BE2C (cell line): ENCODE data around the gene PEAK1.

Source experiments
- DNase-seq: peaks from one replicate; pipeline ENCODE4 v3.0.0-alpha.2; 2020
- H3K27me3 ChIP-seq: fragments of 250-450 bp; sonication (Bioruptor Pico); 2 replicates; pipeline ENCODE4 v1.5.1; 2020; ENCODE audit warnings: mild to moderate bottlenecking
- H3K36me3 ChIP-seq: fragments of 250-450 bp; sonication (Bioruptor Pico); 2 replicates; pipeline ENCODE4 v1.5.1; 2020; ENCODE audit warnings: mild to moderate bottlenecking
- H3K4me1 ChIP-seq: fragments of 250-450 bp; sonication (Bioruptor Pico); 2 replicates; pipeline ENCODE4 v1.5.1; 2020
- H3K4me3 ChIP-seq: 2 replicates; pipeline ENCODE4 v1.5.1; 2011; ENCODE audit warnings: low read depth, low read length
- H3K9me3 ChIP-seq: fragments of 250-450 bp; sonication (Bioruptor Pico); 2 replicates; pipeline ENCODE4 v1.5.1; 2020
- TF ChIP-seq, protein P1 (sequence below): IDR thresholded peaks from 2 replicates; pipeline ENCODE4 v1.5.1; 2012; ENCODE audit warnings: mild to moderate bottlenecking, low read depth, low read length

PEAK1 gene

DNA sequence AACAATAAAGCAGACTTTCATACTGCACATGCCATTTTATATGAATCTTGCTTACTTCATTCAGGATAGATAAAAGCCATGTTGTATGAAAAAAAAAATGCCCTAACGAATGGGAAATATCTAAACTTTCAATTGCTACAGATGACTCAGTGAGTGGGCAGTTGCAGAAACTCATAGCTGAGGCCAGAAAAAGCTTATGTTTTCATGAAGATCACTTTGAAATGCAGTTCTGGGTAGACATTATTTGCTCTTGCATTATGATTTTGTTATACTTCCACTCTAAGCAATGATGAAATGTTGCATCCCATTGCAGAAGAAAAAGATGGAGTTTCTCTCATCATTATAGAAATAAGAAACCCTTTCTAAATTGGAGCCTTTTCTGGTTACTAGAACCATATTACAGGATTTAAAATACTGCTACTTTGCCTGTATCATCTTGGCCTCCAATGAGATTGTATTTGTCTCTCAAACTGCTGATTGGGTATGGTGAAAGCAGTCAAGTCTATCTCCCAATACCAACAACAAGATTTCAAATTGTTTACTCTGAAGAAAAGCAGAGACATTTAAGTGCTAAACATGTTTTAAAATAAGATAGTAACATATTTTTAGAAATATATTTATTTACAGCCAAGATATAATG lies 17.0 kb downstream of the PEAK1 start:
- no peaks in the 10 kb centered on the region for H3K36me3 ChIP-seq
- H3K4me1 ChIP-seq, result no peaks in the 10 kb centered on the region; the same call in 1 of the 2 replicates
- H3K4me3 ChIP-seq, result no peak overlapping the region
- TF ChIP-seq, protein P1, sequence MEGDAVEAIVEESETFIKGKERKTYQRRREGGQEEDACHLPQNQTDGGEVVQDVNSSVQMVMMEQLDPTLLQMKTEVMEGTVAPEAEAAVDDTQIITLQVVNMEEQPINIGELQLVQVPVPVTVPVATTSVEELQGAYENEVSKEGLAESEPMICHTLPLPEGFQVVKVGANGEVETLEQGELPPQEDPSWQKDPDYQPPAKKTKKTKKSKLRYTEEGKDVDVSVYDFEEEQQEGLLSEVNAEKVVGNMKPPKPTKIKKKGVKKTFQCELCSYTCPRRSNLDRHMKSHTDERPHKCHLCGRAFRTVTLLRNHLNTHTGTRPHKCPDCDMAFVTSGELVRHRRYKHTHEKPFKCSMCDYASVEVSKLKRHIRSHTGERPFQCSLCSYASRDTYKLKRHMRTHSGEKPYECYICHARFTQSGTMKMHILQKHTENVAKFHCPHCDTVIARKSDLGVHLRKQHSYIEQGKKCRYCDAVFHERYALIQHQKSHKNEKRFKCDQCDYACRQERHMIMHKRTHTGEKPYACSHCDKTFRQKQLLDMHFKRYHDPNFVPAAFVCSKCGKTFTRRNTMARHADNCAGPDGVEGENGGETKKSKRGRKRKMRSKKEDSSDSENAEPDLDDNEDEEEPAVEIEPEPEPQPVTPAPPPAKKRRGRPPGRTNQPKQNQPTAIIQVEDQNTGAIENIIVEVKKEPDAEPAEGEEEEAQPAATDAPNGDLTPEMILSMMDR, result no peak
- H3K27me3 ChIP-seq, result no peaks in the 10 kb centered on the region
- DNase-seq, result no peak
- no peaks in the 10 kb centered on the region for H3K9me3 ChIP-seq

DNA sequence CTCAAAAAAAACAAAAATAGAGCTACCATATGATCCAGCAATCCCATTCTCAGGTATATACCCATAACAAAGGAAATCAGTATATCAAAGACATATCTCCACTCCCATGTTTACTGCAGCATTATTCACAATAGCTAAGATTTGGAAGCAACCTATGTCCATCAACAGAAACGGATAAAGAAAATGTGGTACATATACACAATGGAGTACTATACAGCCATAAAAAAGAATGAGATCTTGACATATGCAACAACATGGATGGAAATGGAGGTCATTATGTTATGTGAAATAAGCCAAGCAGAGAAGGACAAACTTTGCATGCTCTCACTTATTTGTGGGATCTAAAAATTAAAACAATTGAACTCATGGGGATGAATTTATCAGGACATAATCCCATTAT lies 19.6 kb downstream of the PEAK1 start:
- Histone ChIP-seq H3K4me3 (no peak overlapping the region), H3K4me1 (no peaks in the 10 kb centered on the region; the same call in 1 of the 2 replicates), H3K9me3 (no peaks in the 10 kb centered on the region), H3K36me3 (no peaks in the 10 kb centered on the region), H3K27me3 (no peaks in the 10 kb centered on the region)
- TF ChIP-seq, protein P1, result no peak
- no peak for DNase-seq

DNA sequence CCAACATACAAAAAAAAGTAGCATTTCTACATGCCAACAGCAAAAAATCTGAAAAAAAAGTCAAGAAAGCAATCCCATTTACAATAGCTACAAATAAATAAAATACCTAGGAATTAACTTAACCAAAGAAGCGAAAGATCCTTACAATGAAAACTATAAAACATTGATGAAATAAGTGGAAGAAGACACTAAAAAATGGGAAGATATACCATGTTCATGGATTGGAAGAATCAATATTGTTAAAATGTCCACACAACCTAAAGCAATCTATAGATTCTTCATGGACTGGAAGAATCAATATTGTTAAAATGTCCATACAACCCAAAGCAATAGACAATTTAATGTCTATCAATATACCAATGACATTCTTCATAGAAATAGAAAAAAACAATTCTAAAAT lies 21.0 kb downstream of the PEAK1 start:
- no peaks in the 10 kb centered on the region for H3K36me3 ChIP-seq
- DNase-seq, result no peak
- no peak overlapping the region for H3K4me3 ChIP-seq
- no peaks in the 10 kb centered on the region for H3K4me1 ChIP-seq
- H3K9me3 ChIP-seq, result no peaks in the 10 kb centered on the region
- H3K27me3 ChIP-seq, result no peaks in the 10 kb centered on the region
- TF ChIP-seq, protein P1, result no peak

DNA sequence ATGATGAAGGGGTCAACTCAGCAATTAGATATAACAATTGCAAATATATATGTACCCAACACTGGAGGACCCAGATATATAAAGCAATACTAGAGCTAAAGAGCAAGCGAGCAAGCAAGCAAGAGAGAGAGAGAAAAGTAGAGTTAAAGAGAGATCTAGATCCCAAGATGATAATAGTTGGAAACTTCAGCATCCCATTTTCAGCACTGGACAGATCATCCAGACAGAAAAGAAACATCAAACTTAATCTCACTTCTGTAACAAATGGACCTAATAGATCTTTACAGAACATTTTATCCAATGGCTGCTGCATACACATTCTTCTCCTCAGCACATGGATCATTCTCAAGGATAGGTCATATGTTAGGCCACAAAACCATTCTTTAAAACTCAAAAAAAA lies 23.2 kb downstream of the PEAK1 start:
- TF ChIP-seq, protein P1, result no peak
- Histone ChIP-seq H3K27me3 (no peaks in the 10 kb centered on the region), H3K36me3 (no peaks in the 10 kb centered on the region), H3K9me3 (no peaks in the 10 kb centered on the region), H3K4me3 (no peak overlapping the region), H3K4me1 (no peaks in the 10 kb centered on the region)
- DNase-seq, result no peak

DNA sequence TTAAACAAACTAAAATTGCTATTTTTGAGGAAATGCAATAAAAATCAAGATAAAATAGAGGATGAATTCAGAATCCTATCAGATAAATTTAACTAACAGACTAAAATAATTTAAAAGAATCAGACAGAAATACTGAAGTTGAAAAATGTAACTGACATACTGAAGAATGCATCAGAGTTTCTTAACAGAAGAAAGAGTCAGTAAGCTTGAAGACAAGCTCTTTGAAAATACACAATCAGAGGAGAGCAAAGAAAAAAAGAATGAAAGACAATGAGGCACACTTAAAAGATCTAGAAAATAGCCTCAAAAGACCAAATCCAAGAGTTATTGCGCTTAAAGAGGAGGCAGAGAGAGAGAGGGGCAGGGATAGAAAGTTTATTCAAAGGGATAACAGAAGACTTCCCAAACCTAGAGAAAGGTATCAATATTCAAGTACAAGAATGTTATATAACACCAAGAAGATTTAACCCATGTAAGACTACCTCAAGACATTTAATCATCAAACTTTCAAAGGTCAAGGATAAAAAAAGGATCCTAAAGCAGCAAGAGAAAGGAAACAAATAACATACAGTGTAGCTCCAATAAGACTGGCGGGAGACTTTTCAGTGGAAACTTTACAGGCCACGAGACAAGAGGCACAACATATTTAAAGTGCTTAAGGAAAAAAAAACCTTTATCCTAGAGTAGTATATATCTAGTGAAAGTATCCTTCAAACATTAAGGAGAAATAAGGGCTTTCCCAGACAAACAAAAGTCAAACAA lies 24.7 kb downstream of the PEAK1 start:
- TF ChIP-seq, protein P1, result no peak
- no peaks in the 10 kb centered on the region for H3K9me3 ChIP-seq

DNA sequence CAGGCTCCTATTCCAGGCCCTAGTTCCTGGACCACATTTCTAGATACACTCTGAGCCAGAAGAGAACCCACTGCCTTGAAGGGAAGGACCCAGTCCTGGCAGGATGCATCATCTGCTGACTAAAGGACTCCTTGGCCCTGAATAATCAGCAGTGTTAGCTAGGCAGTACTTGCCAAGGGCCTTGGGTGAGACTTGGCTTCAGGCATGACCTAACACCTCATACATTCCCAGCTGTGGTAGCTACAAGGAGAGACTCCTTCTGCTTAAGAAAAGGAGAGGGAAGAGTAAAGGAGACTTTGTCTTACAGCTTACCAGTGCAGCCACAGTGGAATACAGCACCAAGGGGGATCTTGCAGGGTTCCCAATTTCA lies 26.4 kb downstream of the PEAK1 start:
- TF ChIP-seq, protein P1, result no peak
- Histone ChIP-seq H3K9me3 (no peaks in the 10 kb centered on the region), H3K4me1 (no peaks in the 10 kb centered on the region), H3K27me3 (no peaks in the 10 kb centered on the region), H3K4me3 (no peak overlapping the region), H3K36me3 (no peaks in the 10 kb centered on the region)
- DNase-seq, result no peak

More for the DNA sequence above, 24.7 kb downstream of the PEAK1 start:
- Histone ChIP-seq H3K36me3 (no peaks in the 10 kb centered on the region), H3K4me1 (no peaks in the 10 kb centered on the region), H3K27me3 (no peaks in the 10 kb centered on the region), H3K4me3 (no peak overlapping the region)
- no peak for DNase-seq
